ENCODE results near the gene RYR1. TPM values are rescaled to one million over a fixed set of nuclear protein-coding genes. Genes with fewer than 3 reads are reported as not detected.

RYR1 gene
- total RNA-seq, 1 experiment from 2014 or later = 34.2 TPM

DNA sequence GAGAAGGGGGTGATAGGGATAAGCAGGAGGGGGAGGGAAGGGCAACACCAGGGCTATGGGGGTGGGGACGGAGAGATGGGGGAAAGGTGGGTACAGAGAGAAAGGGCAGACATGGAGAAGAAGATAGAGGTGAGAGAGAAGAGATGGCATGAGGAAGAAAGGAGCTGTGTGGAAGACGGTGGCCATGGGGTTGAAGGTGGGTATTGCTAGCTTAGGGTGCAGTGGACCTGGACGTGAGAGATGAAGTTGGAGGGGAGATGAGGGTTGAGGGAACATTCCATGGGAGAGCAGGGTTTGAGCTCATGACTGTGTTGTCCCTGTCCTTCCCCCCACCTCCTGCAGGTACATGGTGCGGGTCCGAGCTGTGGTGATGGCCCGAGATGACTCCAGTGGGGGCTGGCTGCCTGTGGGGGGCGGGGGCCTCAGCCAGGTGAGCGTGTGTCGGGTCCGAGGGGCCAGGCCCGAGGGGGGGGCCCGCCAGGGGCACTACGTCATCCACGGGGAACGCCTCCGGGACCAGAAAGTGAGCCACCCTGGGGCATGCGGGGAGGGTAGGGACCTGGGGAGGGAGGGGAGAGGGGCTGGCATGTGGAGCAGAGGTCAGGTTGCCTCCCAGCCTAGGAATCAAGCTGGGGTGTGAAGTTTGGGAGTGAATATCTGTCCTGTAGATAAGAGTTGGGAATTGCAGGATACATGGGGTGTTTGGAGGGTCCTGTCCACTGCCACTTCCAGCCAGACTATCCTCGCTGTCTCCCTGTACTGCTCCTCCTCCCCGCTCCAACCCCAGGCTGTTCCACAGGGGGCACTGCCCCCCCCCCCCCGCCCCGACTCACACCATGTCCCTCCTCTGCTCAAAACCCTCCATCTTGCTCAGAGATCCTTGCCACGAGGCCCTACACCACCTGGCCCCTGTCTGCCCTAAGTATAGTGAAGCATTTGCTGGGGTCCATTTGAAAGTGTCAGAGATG, 43.2 kb upstream of the RYR1 start:
- ATAC-seq (no peak), DNase-seq (ENCODE audit: low read depth, low spot score) (no peak)
- Histone ChIP-seq H3K27me3 (ENCODE audit: control insufficient read depth, insufficient read depth, low read length) (no peaks in the 10 kb centered on the region), H3K4me3 (ENCODE audit: low read depth in 2 of 2, low read length in 2 of 2) (no peak overlapping the region), H3K4me1 (ENCODE audit: control insufficient read depth, insufficient read depth, low read length) (peaks cover 13% of the 10 kb centered on the region), H3K27ac (ENCODE audit: low read length) (no peak overlapping the region), H3K36me3 (ENCODE audit: control insufficient read depth, insufficient read depth, low read length) (no peaks in the 10 kb centered on the region), H3K9me3 (ENCODE audit: control insufficient read depth, insufficient read depth, low read depth, low read length) (no peaks in the 10 kb centered on the region)
- ChIA-PET CTCF (interaction anchor here (1.5 kb wide), 1 partner anchor 12 kb away, joined by 4 read pairs; the partner anchor contains the start of gene FAM98C), POLR2A (no interaction called here)
- in situ Hi-C loops (cut with HindIII; ENCODE audit: low pct_unique_long_range_greater_than_20kb, low sequenced_read_pairs) = no loop called here
- BruUV-seq (replicated peaks) = no TSS peak
- TF ChIP-seq REST (IDR thresholded peaks at IDR 0.05; ENCODE audit: insufficient read depth in 1 of 2, low read depth in 2 of 2, low read length in 1 of 2) (no peak), CTCF (IDR thresholded peaks at IDR 0.05) (no peak), SIN3A (IDR thresholded peaks at IDR 0.05; ENCODE audit: borderline replicate concordance, insufficient read depth, low read depth, low read length) (no peak), POLR2AphosphoS5 (IDR thresholded peaks at IDR 0.05; ENCODE audit: low read depth, low read length) (no peak), TCF7L2 (IDR thresholded peaks at IDR 0.05; ENCODE audit: low read depth, low read length) (no peak)
- intact Hi-C loops (cut with micrococcal nuclease; ENCODE audit: unreplicated experiment) = no loop called here

GRCh38 chr19:38391911-38392464, 41.5 kb upstream of the RYR1 start:
- H3K4me1 ChIP-seq (ENCODE audit: control insufficient read depth, insufficient read depth, low read length) = peaks cover 10% of the 10 kb centered on the region
- H3K27me3 ChIP-seq (ENCODE audit: control insufficient read depth, insufficient read depth, low read length) = no peaks in the 10 kb centered on the region
- TF ChIP-seq REST (IDR thresholded peaks at IDR 0.05; ENCODE audit: insufficient read depth in 1 of 2, low read depth in 2 of 2, low read length in 1 of 2) = no peak
- TF ChIP-seq TCF7L2 (IDR thresholded peaks at IDR 0.05; ENCODE audit: low read depth, low read length) = no peak
- TF ChIP-seq CTCF (IDR thresholded peaks at IDR 0.05) = no peak
- TF ChIP-seq POLR2AphosphoS5 (IDR thresholded peaks at IDR 0.05; ENCODE audit: low read depth, low read length) = no peak
- no peak for TF ChIP-seq SIN3A (IDR thresholded peaks at IDR 0.05; ENCODE audit: borderline replicate concordance, insufficient read depth, low read depth, low read length)
- ATAC-seq (no peak), DNase-seq (ENCODE audit: low read depth, low spot score) (no peak)
- H3K27ac ChIP-seq (ENCODE audit: low read length) = no peak overlapping the region
- BruUV-seq (replicated peaks) = no TSS peak
- intact Hi-C loops (cut with micrococcal nuclease; ENCODE audit: unreplicated experiment) = no loop called here
- in situ Hi-C loops (cut with HindIII; ENCODE audit: low pct_unique_long_range_greater_than_20kb, low sequenced_read_pairs) = no loop called here
- H3K4me3 ChIP-seq (ENCODE audit: low read depth in 2 of 2, low read length in 2 of 2) = no peak overlapping the region
- CTCF ChIA-PET = interaction anchor here (0.9 kb wide), 1 partner anchor 11 kb away, joined by 5 read pairs; the partner anchor contains the start of gene FAM98C
- H3K9me3 ChIP-seq (ENCODE audit: control insufficient read depth, insufficient read depth, low read depth, low read length) = no peaks in the 10 kb centered on the region
- H3K36me3 ChIP-seq (ENCODE audit: control insufficient read depth, insufficient read depth, low read length) = no peaks in the 10 kb centered on the region
- POLR2A ChIA-PET = no interaction called here
